ENCODE measurements around the gene ELK4.

- no peak for TF ChIP-seq CTCF (IDR thresholded peaks at IDR 0.05)
- no peak for TF ChIP-seq POLR2A (IDR thresholded peaks at IDR 0.05)
- TF ChIP-seq EP300 (IDR thresholded peaks at IDR 0.05): no peak
Measured at GRCh38 chr1:205575294-205575885, 56.4 kb downstream of the ELK4 start.

Measured in tibial nerve (tissue), 4 donors.